GM19238 (cell line): ENCODE results near the gene GBP1.
"Not testable (repeated sequence)": the region's sequence is repeated elsewhere in the genome, so short reads cannot be mapped to it uniquely, and the experiment has no call there.

ENCODE experiments used
- DNase-seq: peaks from one replicate; pipeline ENCODE4 v3.0.0; 2011; ENCODE audit warnings: low spot score; ENCODE audit not compliant: insufficient read length

GBP1 gene

DNA sequence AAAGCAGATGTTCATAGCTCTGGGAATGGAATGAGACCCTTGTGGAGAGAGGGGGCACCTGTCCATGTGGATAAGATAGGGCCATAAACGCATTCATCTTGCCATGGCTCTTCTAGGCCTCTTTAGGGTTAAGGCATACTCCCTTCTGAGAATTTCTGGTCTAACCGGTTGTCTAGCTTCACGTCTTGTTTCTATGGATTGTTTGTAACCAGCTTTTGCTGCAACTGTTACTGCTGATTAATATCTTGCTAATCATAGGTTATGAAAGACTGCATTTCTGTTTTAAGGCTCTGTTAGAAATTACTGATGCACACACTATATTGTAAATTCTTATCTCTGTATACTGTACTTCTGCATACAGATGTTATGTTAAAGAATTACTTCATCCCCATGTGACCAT is 46.7 kb downstream of the GBP1 start:
- DNase-seq: not testable (repeated sequence)

DNA sequence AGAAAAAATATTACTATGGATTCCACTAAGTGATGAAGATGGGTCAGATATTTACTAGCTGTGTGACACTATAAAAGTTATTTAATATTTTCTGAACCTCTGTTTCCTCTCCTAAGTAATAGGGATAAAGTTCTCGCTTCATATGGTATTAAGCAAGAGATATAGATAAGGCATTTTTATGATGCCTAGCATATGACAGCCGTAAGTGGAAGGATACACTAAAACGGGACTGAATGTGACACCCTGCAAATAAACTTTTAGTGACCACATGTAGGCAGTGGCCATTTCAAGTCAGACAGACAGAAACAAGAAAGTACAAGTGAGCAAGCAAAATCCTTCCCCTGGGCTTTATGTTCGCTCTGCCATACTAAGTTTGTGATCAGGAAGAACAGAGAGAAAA is 56.5 kb downstream of the GBP1 start:
- no peak for DNase-seq

DNA sequence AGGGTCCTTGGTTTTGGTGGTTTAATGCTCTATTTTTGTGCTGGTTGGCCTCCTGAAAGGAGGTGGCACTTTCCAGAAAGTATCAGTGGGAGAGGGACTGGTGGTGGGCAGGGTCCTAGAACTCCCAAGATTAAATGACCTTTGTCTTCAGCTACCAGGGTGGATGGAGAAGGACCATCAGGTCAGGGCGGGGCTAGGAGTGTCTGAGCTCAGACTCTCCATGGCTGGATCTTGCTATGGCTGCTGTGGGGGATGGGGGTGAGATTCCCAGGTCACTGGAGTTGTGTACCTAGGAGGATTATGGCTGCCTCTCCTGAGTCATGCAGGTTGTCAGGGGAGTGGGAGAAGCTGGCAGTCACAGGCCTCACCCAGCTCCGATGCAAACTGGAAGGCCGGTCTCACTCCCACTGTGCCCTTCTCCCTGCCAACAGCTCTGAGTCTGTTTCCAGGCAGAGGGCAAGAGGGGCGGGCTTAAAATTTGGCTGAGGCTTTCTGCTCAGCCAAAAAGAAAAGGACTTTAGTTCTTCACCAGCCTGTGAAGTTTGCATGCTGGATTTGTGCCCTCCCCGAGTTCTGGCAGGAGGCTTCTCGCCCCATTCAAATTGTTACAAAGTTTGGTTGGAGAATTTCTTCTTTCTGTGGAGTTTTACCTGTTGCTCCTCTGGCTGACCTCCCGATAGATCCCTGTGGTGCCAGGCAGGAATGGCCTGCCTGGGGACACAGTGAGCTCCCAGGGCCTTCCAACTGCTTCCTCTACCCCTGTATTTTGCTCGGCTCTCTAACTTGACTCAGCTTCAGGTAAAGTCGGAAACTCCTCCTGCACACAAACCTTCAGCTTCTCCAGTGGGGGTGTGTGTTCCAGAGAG is 59.5 kb downstream of the GBP1 start:
- DNase-seq: no peak
